VCaP (cell line): ENCODE measurements around the gene ZNF592.

Source experiments
- H3K27ac ChIP-seq: fragments of 450-650 bp; 2 replicates; pipeline ENCODE4 v1.5.1; 2017
- TF ChIP-seq, protein P1 (sequence below): fragments of 450-650 bp; conservative IDR thresholded peaks from 2 replicates; pipeline ENCODE4 v1.5.1; 2017; ENCODE audit warnings: mild to moderate bottlenecking, moderate library complexity

Gene ZNF592

DNA sequence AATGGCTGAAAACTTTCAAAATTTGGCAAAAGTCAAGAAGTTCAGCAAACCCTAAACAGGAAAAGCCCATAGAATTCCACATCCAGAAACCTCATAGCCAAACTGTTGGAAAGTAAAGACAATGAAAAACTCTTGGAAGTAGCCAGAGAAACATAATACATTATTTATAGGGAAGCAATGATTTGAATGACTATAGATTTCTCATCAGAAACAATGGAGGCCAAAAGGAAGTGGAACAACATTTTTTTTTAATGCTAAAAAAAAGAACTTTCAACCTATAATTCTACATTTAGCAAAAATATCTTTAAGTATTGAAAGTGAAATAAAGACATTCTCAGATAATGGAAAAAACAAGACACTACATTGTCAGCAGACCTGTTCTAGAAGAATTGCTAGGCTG is 99.0 kb downstream of the ZNF592 start:
- no peak overlapping the region for H3K27ac ChIP-seq
- TF ChIP-seq, protein P1, sequence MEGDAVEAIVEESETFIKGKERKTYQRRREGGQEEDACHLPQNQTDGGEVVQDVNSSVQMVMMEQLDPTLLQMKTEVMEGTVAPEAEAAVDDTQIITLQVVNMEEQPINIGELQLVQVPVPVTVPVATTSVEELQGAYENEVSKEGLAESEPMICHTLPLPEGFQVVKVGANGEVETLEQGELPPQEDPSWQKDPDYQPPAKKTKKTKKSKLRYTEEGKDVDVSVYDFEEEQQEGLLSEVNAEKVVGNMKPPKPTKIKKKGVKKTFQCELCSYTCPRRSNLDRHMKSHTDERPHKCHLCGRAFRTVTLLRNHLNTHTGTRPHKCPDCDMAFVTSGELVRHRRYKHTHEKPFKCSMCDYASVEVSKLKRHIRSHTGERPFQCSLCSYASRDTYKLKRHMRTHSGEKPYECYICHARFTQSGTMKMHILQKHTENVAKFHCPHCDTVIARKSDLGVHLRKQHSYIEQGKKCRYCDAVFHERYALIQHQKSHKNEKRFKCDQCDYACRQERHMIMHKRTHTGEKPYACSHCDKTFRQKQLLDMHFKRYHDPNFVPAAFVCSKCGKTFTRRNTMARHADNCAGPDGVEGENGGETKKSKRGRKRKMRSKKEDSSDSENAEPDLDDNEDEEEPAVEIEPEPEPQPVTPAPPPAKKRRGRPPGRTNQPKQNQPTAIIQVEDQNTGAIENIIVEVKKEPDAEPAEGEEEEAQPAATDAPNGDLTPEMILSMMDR: no peak

GRCh38 chr15:84852212-84852611 is 103.8 kb downstream of the ZNF592 start:
- TF ChIP-seq, protein P1: no peak
- peak overlapping the region; percentile 94 for H3K27ac ChIP-seq

GRCh38 chr15:84855136-84855535 is 106.7 kb downstream of the ZNF592 start:
- H3K27ac ChIP-seq: peak overlapping the region; percentile 94
- TF ChIP-seq, protein P1: no peak

- H3K27ac ChIP-seq: peak overlapping the region; percentile 94
- TF ChIP-seq, protein P1: no peak
These were observed 107.4 kb downstream of the ZNF592 start for GRCh38 chr15:84855765-84856164.
